IMR-90 (cell line): ENCODE measurements around the gene SF3B3. TPM values are rescaled to one million over a fixed set of nuclear protein-coding genes. Genes with fewer than 3 reads are reported as not detected.
A peak's percentile ranks its signal among the peaks of the same experiment; 100 is the strongest.

Experiments
- ATAC-seq: fragments of 200-7000 bp; cut with Tn5 transposase; 2 replicates; pipeline ENCODE4 v1.9.1; 2020; ENCODE audit warnings: low read depth, mild to moderate bottlenecking, moderate library complexity
- BruUV-seq: library from RNA; stranded (reverse); fragments of 400-500 nt; replicated peaks from 2 replicates; lab custom pipeline; 2021; lab: Mats Ljungman, UMichigan
- CTCF ChIA-PET: fragments of 300-600 bp; formaldehyde crosslinking; extraction: SDS; loops from one replicate; lab custom pipeline; 2021; ENCODE audit warnings: antibody characterized with exemption; lab: Yijun Ruan, JAX
- POLR2A ChIA-PET: fragments of 300-600 bp; sonication (Branson Sonifier 250); formaldehyde crosslinking; loops from one replicate; lab custom pipeline; 2022; ENCODE audit warnings: antibody characterized with exemption; ENCODE audit not compliant: unreplicated experiment; lab: Charles Lee
- DNase-seq: peaks from one replicate; pipeline ENCODE4 v3.0.0; 2013
- H2AFZ ChIP-seq: replicated peaks from 2 replicates; pipeline ENCODE3; 2013; ENCODE audit warnings: low read length, mild to moderate bottlenecking; ENCODE audit not compliant: poor library complexity
- H2AK5ac ChIP-seq: 2 replicates; pipeline ENCODE4 v1.6.1; 2013; ENCODE audit warnings: low read depth, low read length, inconsistent platforms
- H2AK9ac ChIP-seq: replicated peaks from 2 replicates; pipeline ENCODE3; 2013; ENCODE audit warnings: mild to moderate bottlenecking, low read depth, low read length, moderate library complexity; ENCODE audit not compliant: poor library complexity
- H2BK120ac ChIP-seq: 2 replicates; pipeline ENCODE4 v1.6.1; 2013; ENCODE audit warnings: low read depth, low read length, inconsistent platforms
- H2BK15ac ChIP-seq: 3 replicates; pipeline ENCODE4 v1.6.1; 2013; ENCODE audit warnings: low read depth, low read length, inconsistent platforms
- H2BK20ac ChIP-seq: 2 replicates; pipeline ENCODE4 v1.6.1; 2013; ENCODE audit warnings: low read depth, mild to moderate bottlenecking, inconsistent platforms, low read length, moderate library complexity
- H2BK5ac ChIP-seq: 2 replicates; pipeline ENCODE4 v1.6.1; 2013; ENCODE audit warnings: mild to moderate bottlenecking, low read depth, low read length, inconsistent platforms; ENCODE audit not compliant: poor library complexity, severe bottlenecking
- H3K14ac ChIP-seq: replicated peaks from 2 replicates; pipeline ENCODE4 v1.6.1; 2013; ENCODE audit warnings: low read depth, low read length, inconsistent platforms
- H3K18ac ChIP-seq: 2 replicates; pipeline ENCODE4 v1.6.1; 2013; ENCODE audit warnings: low read depth, low read length, control low read depth
- H3K23ac ChIP-seq: 2 replicates; pipeline ENCODE4 v1.6.1; 2013; ENCODE audit warnings: low read depth, low read length, inconsistent platforms
- H3K27ac ChIP-seq: 2 replicates; pipeline ENCODE4 v1.5.1; 2013; ENCODE audit warnings: mild to moderate bottlenecking, control low read depth, low read length; ENCODE audit not compliant: insufficient read depth
- H3K27me3 ChIP-seq: 2 replicates; pipeline ENCODE4 v1.6.1; 2013; ENCODE audit warnings: low read length; ENCODE audit not compliant: control insufficient read depth, insufficient read depth
- H3K36me3 ChIP-seq: 2 replicates; pipeline ENCODE4 v1.6.1; 2013; ENCODE audit warnings: low read length, mixed read lengths; ENCODE audit not compliant: control insufficient read depth, insufficient read depth
- H3K4ac ChIP-seq: 2 replicates; pipeline ENCODE4 v1.6.1; 2013; ENCODE audit warnings: low read depth, low read length, inconsistent platforms
- H3K4me1 ChIP-seq: 2 replicates; pipeline ENCODE4 v1.6.1; 2013; ENCODE audit warnings: low read length, mixed read lengths; ENCODE audit not compliant: control insufficient read depth, insufficient read depth
- H3K4me2 ChIP-seq: 2 replicates; pipeline ENCODE4 v1.6.1; 2013; ENCODE audit warnings: low read depth, mild to moderate bottlenecking, control low read depth, low read length, moderate library complexity
- H3K4me3 ChIP-seq: 2 replicates; pipeline ENCODE4 v1.5.1; 2013; ENCODE audit warnings: low read depth, mild to moderate bottlenecking, control low read depth, low read length, moderate library complexity; ENCODE audit not compliant: insufficient read depth
- H3K56ac ChIP-seq: 2 replicates; pipeline ENCODE4 v1.6.1; 2013; ENCODE audit warnings: low read length, inconsistent platforms; ENCODE audit not compliant: insufficient read depth; ENCODE audit errors: extremely low read depth
- H3K79me1 ChIP-seq, 2 experiments: 2 replicates each; pipeline ENCODE4 v1.6.1; 2013; ENCODE audit warnings: low read length in 2 of 2, inconsistent platforms in 1 of 2, low read depth in 1 of 2
- H3K9ac ChIP-seq: 2 replicates; pipeline ENCODE4 v1.6.1; 2013; ENCODE audit warnings: low read depth, low read length, control low read depth
- H3K9me1 ChIP-seq: 2 replicates; pipeline ENCODE4 v1.6.1; 2013; ENCODE audit warnings: low read length, inconsistent platforms; ENCODE audit not compliant: insufficient read depth
- H3K9me3 ChIP-seq: 2 replicates; pipeline ENCODE4 v1.6.1; 2013; ENCODE audit warnings: low read length; ENCODE audit not compliant: control insufficient read depth, insufficient read depth
- H4K20me1 ChIP-seq: 2 replicates; pipeline ENCODE4 v1.6.1; 2013; ENCODE audit warnings: low read length, inconsistent platforms; ENCODE audit not compliant: insufficient read depth
- H4K5ac ChIP-seq: 2 replicates; pipeline ENCODE4 v1.6.1; 2013; ENCODE audit warnings: mild to moderate bottlenecking, low read depth, low read length, control low read depth
- H4K8ac ChIP-seq, 2 experiments: 2 replicates each; pipeline ENCODE4 v1.6.1; 2013; ENCODE audit warnings: low read depth in 2 of 2, low read length in 2 of 2, control low read depth in 1 of 2, inconsistent platforms in 1 of 2
- H4K91ac ChIP-seq: 2 replicates; pipeline ENCODE4 v1.6.1; 2013; ENCODE audit warnings: low read depth, low read length, inconsistent platforms; ENCODE audit not compliant: insufficient read depth
- CEBPB ChIP-seq: IDR thresholded peaks from 2 replicates; pipeline ENCODE4 v1.6.1; 2012; ENCODE audit warnings: low read depth, low read length, improper control_type of control experiment
- CHD1 ChIP-seq: IDR thresholded peaks from 2 replicates; pipeline ENCODE4 v1.6.1; 2012; ENCODE audit warnings: low read depth, low read length, improper control_type of control experiment
- FOS ChIP-seq: fragments of 150-350 bp; IDR thresholded peaks from 2 replicates; pipeline ENCODE4 v1.6.1; 2016; ENCODE audit warnings: low read depth, low read length
- MAFK ChIP-seq: IDR thresholded peaks from 2 replicates; pipeline ENCODE4 v1.6.1; 2012; ENCODE audit warnings: low read depth, low read length, improper control_type of control experiment
- MAZ ChIP-seq: IDR thresholded peaks from 2 replicates; pipeline ENCODE4 v1.6.1; 2012; ENCODE audit warnings: low read depth, mild to moderate bottlenecking, low read length, improper control_type of control experiment, moderate library complexity, borderline replicate concordance
- MXI1 ChIP-seq: IDR thresholded peaks from 2 replicates; pipeline ENCODE4 v1.6.1; 2012; ENCODE audit warnings: low read depth, mild to moderate bottlenecking, low read length, moderate library complexity, borderline replicate concordance
- NFE2L2 ChIP-seq: fragments of 150-350 bp; IDR thresholded peaks from 2 replicates; pipeline ENCODE4 v1.6.1; 2016; ENCODE audit warnings: low read depth, mild to moderate bottlenecking, low read length
- POLR2A ChIP-seq: IDR thresholded peaks from 2 replicates; pipeline ENCODE4 v1.6.1; 2012; ENCODE audit warnings: mild to moderate bottlenecking, low read depth, low read length
- RAD21 ChIP-seq: IDR thresholded peaks from 2 replicates; pipeline ENCODE4 v1.6.1; 2012; ENCODE audit warnings: low read length, improper control_type of control experiment
- RCOR1 ChIP-seq: IDR thresholded peaks from 2 replicates; pipeline ENCODE4 v1.6.1; 2012; ENCODE audit warnings: mild to moderate bottlenecking, low read length, improper control_type of control experiment; ENCODE audit not compliant: insufficient replicate concordance
- RFX5 ChIP-seq: IDR thresholded peaks from 2 replicates; pipeline ENCODE4 v1.8.0; 2012; ENCODE audit warnings: low read depth, mild to moderate bottlenecking, low read length, moderate library complexity
- SMC3 ChIP-seq: fragments of 150-350 bp; IDR thresholded peaks from 2 replicates; pipeline ENCODE4 v1.6.1; 2016; ENCODE audit warnings: low read depth, mild to moderate bottlenecking, antibody characterized with exemption, low read length, moderate library complexity
- WGBS, 2 experiments: methylation state at CpG; one replicate each; pipeline versions ENCODE4 v1.1.5 to v1.1.7; 2013; ENCODE audit warnings: missing lambda C conversion rate in 2 of 2; ENCODE audit not compliant: insufficient read length in 1 of 2; ENCODE audit errors: extremely low coverage in 2 of 2; 5-methylcytosine and 5-hydroxymethylcytosine counted together
- dilution Hi-C: fragments of 300-500 bp; cut with HindIII; formaldehyde crosslinking; loops from one replicate; pipeline ENCODE4 v1.14.3; 2018; ENCODE audit warnings: low sequenced_read_pairs; ENCODE audit not compliant: unreplicated experiment
- in situ Hi-C: fragments of 300-500 bp; cut with MboI; formaldehyde crosslinking; loops from 3 replicates; pipeline ENCODE4 v1.14.3; 2019; ENCODE audit warnings: low sequenced_read_pairs, inconsistent platforms, mixed read lengths
- intact Hi-C: fragments of 100-400 bp; cut with micrococcal nuclease; formaldehyde crosslinking; loops from 2 replicates; pipeline ENCODE4 v1.10.0; 2022
- polyA plus RNA-seq, 3 experiments: library from polyadenylated mRNA; depleted of rRNA; stranded (reverse); fragments of >200 nt; gene quantifications; 2 replicates each; pipeline ENCODE4 v1.2.3, GENCODE V29; 2012; ENCODE audit warnings: low replicate concordance in 1 of 3
- total RNA-seq: library from RNA; depleted of rRNA; stranded (reverse); fragments of >200 nt; gene quantifications from 2 replicates; pipeline ENCODE4 v1.2.3, GENCODE V29; 2012
- TF ChIP-seq, protein P1 (sequence below): fragments of 150-350 bp; IDR thresholded peaks from 2 replicates; pipeline ENCODE4 v1.6.1; 2016; ENCODE audit warnings: low read depth, mild to moderate bottlenecking, low read length, moderate library complexity, borderline replicate concordance

The SF3B3 gene
- total and polyA plus RNA-seq, 2 of the 4 experiments (the other 2 are of a cell fraction): 97.9 to 134 TPM

DNA sequence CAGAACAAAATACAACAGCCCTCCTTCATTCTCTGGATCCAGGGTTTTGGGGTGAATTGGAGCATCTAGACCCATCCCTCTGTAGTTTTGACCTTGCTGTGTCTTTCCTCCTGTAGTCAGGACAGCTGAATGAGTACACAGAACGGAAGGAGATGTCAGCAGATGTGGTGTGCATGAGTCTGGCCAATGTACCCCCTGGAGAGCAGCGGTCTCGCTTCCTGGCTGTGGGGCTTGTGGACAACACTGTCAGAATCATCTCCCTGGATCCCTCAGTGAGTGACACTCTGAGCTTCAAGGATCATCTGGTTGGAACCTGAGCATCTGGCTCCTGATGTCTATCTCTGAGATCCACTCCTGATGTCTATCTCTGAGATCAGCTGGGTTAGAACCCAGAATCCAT is 32.4 kb downstream of the SF3B3 start:
- DNase-seq (no peak), ATAC-seq (no peak)
- H2BK20ac ChIP-seq: no peak overlapping the region
- H3K9ac ChIP-seq: no peak overlapping the region
- H4K5ac ChIP-seq: no peak overlapping the region
- peak overlapping the region; percentile 45; the same call in 1 of the 2 replicates for H2AK5ac ChIP-seq
- peaks cover 61% of the 10 kb centered on the region for H3K36me3 ChIP-seq
- dilution Hi-C loops: no loop called here
- H3K4ac ChIP-seq: 0 out of 2 replicates have a peak overlapping the region, but pooled peaks have one; percentile 16
- H3K79me1 ChIP-seq: peaks cover 44 to 76% of the 10 kb centered on the region in 2 experiments
- H3K23ac ChIP-seq: no peak overlapping the region
- no peaks in the 10 kb centered on the region for H3K9me3 ChIP-seq
- H3K56ac ChIP-seq: no peak overlapping the region
- H2BK120ac ChIP-seq: 0 out of 2 replicates have a peak overlapping the region, but pooled peaks have one; percentile 4
- no peak overlapping the region for H3K18ac ChIP-seq
- intact Hi-C loops: loop anchor here (10.0 kb wide), 1 partner anchor 219 kb away; no protein-coding TSS in a partner anchor
- peaks cover 49% of the 10 kb centered on the region for H4K20me1 ChIP-seq
- peak overlapping the region in 1 of 2 experiments; percentile 0; a peak in 1 of 4 replicates for H4K8ac ChIP-seq
- peaks cover 35% of the 10 kb centered on the region for H3K9me1 ChIP-seq
- no peak overlapping the region for H2BK5ac ChIP-seq
- no peak overlapping the region for H3K4me2 ChIP-seq
- in situ Hi-C loops: no loop called here
- H2AFZ ChIP-seq: no peak overlapping the region
- no peak overlapping the region for H3K4me3 ChIP-seq
- no CpG with 5 or more reads among the region's 3 CpGs for WGBS, 2 experiments
- H3K27me3 ChIP-seq: no peaks in the 10 kb centered on the region
- BruUV-seq: no TSS peak
- CTCF ChIA-PET: interaction anchor here (0.6 kb wide), 1 partner anchor 51 kb away, joined by 5 read pairs; no protein-coding TSS in a partner anchor
- POLR2A ChIA-PET: no interaction called here
- peak overlapping the region; percentile 50; the same call in 1 of the 2 replicates for H3K27ac ChIP-seq
- no peak overlapping the region for H2AK9ac ChIP-seq
- H4K91ac ChIP-seq: no peak overlapping the region
- H3K14ac ChIP-seq: no peak overlapping the region
- H2BK15ac ChIP-seq: no peak overlapping the region
- no peak for TF ChIP-seq SMC3
- TF ChIP-seq MAFK: no peak
- no peak for TF ChIP-seq RAD21
- no peak for TF ChIP-seq NFE2L2
- TF ChIP-seq MXI1: no peak
- TF ChIP-seq POLR2A: no peak
- TF ChIP-seq CHD1: no peak
- TF ChIP-seq FOS: no peak
- TF ChIP-seq CEBPB: no peak
- no peak for TF ChIP-seq RFX5
- TF ChIP-seq MAZ: no peak
- TF ChIP-seq RCOR1: no peak
- TF ChIP-seq, protein P1, sequence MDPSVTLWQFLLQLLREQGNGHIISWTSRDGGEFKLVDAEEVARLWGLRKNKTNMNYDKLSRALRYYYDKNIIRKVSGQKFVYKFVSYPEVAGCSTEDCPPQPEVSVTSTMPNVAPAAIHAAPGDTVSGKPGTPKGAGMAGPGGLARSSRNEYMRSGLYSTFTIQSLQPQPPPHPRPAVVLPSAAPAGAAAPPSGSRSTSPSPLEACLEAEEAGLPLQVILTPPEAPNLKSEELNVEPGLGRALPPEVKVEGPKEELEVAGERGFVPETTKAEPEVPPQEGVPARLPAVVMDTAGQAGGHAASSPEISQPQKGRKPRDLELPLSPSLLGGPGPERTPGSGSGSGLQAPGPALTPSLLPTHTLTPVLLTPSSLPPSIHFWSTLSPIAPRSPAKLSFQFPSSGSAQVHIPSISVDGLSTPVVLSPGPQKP: no peak
- peaks cover 21% of the 10 kb centered on the region for H3K4me1 ChIP-seq
